Immature natural killer cell (primary cell): ENCODE measurements around the gene SEM1. TPM values are rescaled to one million over a fixed set of nuclear protein-coding genes. Genes with fewer than 3 reads are reported as not detected.
"Not testable (repeated sequence)": the region's sequence is repeated elsewhere in the genome, so short reads cannot be mapped to it uniquely, and the experiment has no call there.

ENCODE experiments used
- DNase-seq, 3 donors: peaks; one replicate each; pipeline ENCODE4 v3.0.0; 2022; ENCODE audit warnings: mixed read lengths in 1 of 3
- H3K27ac Mint-ChIP-seq, 6 donors: one replicate each; pipeline ENCODE4 v1.8.0; 2020; ENCODE audit warnings: mixed read lengths in 6 of 6, mild to moderate bottlenecking in 5 of 6, inconsistent platforms in 4 of 6, moderate library complexity in 3 of 6
- H3K27me3 Mint-ChIP-seq, 3 donors: one replicate each; pipeline ENCODE4 v1.8.0; 2020 to 2021; ENCODE audit warnings: low read depth in 3 of 3, mild to moderate bottlenecking in 3 of 3, mixed read lengths in 3 of 3, moderate library complexity in 3 of 3, inconsistent platforms in 1 of 3
- H3K36me3 Mint-ChIP-seq, 3 donors: one replicate each; pipeline ENCODE4 v1.8.0; 2020; ENCODE audit warnings: mixed read lengths in 3 of 3, inconsistent platforms in 2 of 3, mild to moderate bottlenecking in 2 of 3
- H3K4me1 Mint-ChIP-seq, 2 donors: one replicate each; pipeline ENCODE4 v1.8.0; 2020; ENCODE audit warnings: inconsistent platforms in 2 of 2, mild to moderate bottlenecking in 2 of 2, mixed read lengths in 2 of 2, moderate library complexity in 1 of 2
- H3K4me3 Mint-ChIP-seq, 5 donors: one replicate each; pipeline ENCODE4 v1.8.0; 2020; ENCODE audit warnings: mild to moderate bottlenecking in 5 of 5, mixed read lengths in 5 of 5, inconsistent platforms in 3 of 5, moderate library complexity in 3 of 5
- H3K9me3 Mint-ChIP-seq, 6 donors: one replicate each; pipeline ENCODE4 v1.8.0; 2020; ENCODE audit warnings: mild to moderate bottlenecking in 6 of 6, mixed read lengths in 6 of 6, inconsistent platforms in 4 of 6, moderate library complexity in 3 of 6
- polyA plus RNA-seq, 3 donors: library from polyadenylated mRNA; unstranded; fragments of 300-500 nt; fragmentation: Illumina TruSeq; gene quantifications; one replicate each; pipeline ENCODE4 v1.2.3, GENCODE V29; 2021

The SEM1 gene
- polyA plus RNA-seq, 3 donors from 2014 or later = 94.3 to 134 (median 132) TPM

DNA sequence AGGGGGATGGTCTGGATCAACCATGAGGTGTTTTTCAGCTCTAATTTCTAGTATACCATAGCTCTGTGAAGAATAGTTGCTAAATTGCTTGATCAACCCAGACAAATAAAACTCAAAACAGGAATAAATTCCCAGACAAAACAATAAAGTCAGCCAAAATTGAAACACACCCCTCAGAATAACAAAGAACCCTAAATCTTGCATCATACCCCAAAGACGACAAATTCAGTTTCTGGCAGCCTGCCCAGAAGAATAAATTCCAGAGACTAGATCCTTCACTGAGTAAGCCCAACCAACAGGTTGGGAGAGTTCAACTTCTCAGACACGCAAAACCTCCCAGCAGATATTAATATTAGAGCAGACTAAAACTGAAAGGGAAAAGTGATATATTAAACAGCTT lies 11.2 kb upstream of the SEM1 start:
- Mint-ChIP-seq H3K36me3 (no peaks in the 10 kb centered on the region), H3K4me3 (no peak overlapping the region), H3K27me3 (peaks cover 4 to 30% (median 5%) of the 10 kb centered on the region in 3 donors), H3K4me1 (no peaks in the 10 kb centered on the region), H3K9me3 (peaks cover 0 to 6% (median 0%) of the 10 kb centered on the region in 6 donors), H3K27ac (no peak overlapping the region)
- DNase-seq = no peak

DNA sequence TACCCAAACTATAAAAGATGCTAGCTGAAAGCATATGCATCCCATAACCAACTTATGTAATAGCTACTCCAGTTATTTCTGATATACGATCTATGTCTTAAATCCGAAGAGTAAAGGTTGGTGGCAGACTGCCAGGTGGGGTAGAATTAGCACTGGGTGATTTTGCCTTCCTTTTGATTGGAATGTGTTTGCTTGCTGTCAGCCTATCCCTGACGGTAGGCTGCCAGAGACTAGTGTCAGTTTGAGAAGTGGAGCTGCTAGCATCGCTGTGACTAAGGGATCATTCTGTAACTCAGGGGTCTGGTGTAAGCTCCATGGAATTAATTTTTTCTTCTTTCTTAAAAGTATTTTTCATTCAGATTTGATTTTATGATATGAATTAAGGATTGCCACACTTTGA lies 9.5 kb upstream of the SEM1 start:
- H3K36me3 Mint-ChIP-seq = no peaks in the 10 kb centered on the region
- H3K27me3 Mint-ChIP-seq = peaks cover 3 to 28% (median 5%) of the 10 kb centered on the region in 3 donors
- no peak overlapping the region for H3K4me3 Mint-ChIP-seq
- no peak for DNase-seq
- H3K9me3 Mint-ChIP-seq = peaks cover 0 to 6% (median 0%) of the 10 kb centered on the region in 6 donors
- no peak overlapping the region for H3K27ac Mint-ChIP-seq
- H3K4me1 Mint-ChIP-seq = no peaks in the 10 kb centered on the region

DNA sequence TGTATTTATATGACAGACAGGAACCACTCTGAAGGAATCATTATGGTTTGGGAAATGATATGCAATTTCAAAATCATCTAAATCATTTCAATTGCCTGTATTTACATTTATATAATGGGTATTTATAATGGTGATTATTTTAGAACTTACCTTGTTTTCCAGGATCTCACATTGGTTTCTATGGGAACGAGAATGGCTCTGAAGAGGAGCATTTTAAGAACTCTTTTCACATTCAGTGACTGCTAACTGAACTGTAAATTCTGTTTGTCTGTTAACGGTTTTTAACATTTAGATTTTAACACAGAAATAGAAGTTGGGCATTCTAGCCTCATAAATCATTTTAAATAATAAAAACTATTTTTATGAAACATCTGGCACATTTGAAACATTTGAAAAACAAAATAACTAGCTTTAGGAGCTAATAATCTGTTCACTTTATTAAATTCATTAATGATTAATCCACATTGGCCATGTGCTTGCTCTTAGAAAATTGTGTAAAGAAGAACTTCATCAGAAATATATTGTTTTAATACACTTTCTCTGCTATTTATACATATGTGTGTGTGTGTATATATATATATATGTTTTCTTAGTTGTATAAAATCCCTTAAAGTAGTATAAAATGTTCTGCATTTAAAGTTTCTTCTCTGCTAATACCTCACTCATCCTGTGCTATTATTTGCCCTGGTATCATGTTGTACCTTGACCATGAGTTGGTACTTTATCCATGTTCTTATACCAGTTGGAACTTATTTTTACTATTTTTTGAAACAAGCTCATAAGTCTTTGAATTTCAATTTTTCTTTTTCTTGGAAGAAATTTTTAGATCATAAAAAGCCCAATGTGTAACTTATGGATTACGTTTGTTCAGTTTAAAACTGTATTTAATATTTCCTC lies 8.7 kb upstream of the SEM1 start:
- Mint-ChIP-seq H3K27me3 (peaks cover 4 to 27% (median 5%) of the 10 kb centered on the region in 3 donors), H3K9me3 (peaks cover 0 to 14% (median 0%) of the 10 kb centered on the region in 6 donors)

DNA sequence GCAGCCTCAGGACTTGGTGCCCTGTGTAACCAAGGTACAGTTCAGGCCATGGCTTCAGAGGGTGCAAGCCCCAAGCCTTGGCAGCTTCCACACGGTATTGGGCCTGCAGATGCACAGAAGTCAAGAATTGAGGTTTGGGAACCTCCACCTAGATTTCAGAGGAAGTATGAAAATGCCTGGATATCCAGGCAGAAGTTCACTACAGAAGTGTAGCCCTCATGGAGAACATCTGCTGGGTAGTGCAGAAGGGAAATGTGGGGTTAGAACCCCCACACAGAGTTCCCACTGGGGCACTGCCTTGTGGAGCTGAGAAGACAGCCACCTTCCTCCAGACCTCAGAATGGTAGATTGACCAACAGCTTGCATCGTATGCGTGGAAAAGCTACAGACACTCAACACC lies 3.4 kb upstream of the SEM1 start:
- Mint-ChIP-seq H3K27me3 (peaks cover 4 to 12% (median 6%) of the 10 kb centered on the region in 3 donors), H3K27ac (no peak overlapping the region), H3K4me3 (no peak overlapping the region), H3K36me3 (no peaks in the 10 kb centered on the region), H3K9me3 (peaks cover 0 to 10% (median 2%) of the 10 kb centered on the region in 6 donors), H3K4me1 (peaks cover 19 to 23% of the 10 kb centered on the region in 2 donors)
- no peak for DNase-seq

More for the DNA sequence above, 8.7 kb upstream of the SEM1 start:
- DNase-seq = no peak
- no peaks in the 10 kb centered on the region for H3K36me3 Mint-ChIP-seq
- H3K4me1 Mint-ChIP-seq = no peaks in the 10 kb centered on the region
- H3K27ac Mint-ChIP-seq = no peak overlapping the region
- no peak overlapping the region for H3K4me3 Mint-ChIP-seq

DNA sequence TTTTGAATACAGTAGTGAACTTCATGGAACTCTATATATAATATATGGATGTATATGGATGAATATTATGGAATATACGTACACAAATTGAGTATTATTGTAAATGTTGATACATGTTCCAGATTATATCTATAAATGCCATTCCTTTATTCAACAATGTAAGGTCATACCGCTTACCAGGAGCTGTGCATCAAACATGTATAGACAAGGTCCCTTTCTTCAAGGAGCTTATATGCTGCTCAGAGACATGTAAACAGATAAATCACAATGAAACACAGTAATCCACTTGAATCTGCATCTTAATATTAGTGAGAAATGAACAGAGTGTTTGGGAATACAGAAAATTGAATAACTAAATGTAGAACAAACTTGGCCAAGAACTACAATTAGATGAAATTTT lies 898 bp upstream of the SEM1 start:
- peaks cover 0 to 9% (median 2%) of the 10 kb centered on the region in 6 donors for H3K9me3 Mint-ChIP-seq
- H3K27me3 Mint-ChIP-seq = peaks cover 2 to 6% (median 2%) of the 10 kb centered on the region in 3 donors
- H3K4me3 Mint-ChIP-seq = peak overlapping the region in 4 of 5 donors; percentile 98 to 100 (median 99)
- no peak overlapping the region for H3K27ac Mint-ChIP-seq
- H3K36me3 Mint-ChIP-seq = peaks cover 0 to 3% (median 3%) of the 10 kb centered on the region in 3 donors
- DNase-seq = no peak
- peaks cover 31 to 48% of the 10 kb centered on the region in 2 donors for H3K4me1 Mint-ChIP-seq

DNA sequence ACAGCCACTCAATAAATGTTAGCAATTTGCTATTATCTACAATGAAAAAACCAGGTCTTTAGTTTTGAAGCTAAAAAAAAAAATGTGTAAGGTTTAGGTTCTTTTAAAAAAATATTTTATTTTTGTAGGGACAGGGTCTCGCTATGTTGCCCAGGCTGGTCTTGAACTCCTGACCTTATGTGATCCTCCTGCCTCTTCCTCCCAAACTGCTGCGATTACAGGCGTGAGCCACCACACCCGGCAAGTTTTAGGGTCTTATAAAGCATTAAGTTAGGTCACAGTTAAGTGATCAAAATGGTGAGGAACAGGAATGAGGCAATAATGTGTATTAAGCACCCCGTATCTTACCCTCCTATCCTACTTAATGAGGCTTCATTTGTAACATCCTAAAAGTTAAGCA lies 774 bp downstream of the SEM1 start:
- Mint-ChIP-seq H3K27ac (peak overlapping the region; percentile 94 to 100 (median 97)), H3K9me3 (peaks cover 0 to 8% (median 2%) of the 10 kb centered on the region in 6 donors), H3K4me3 (peak overlapping the region; percentile 98 to 100 (median 100))

DNA sequence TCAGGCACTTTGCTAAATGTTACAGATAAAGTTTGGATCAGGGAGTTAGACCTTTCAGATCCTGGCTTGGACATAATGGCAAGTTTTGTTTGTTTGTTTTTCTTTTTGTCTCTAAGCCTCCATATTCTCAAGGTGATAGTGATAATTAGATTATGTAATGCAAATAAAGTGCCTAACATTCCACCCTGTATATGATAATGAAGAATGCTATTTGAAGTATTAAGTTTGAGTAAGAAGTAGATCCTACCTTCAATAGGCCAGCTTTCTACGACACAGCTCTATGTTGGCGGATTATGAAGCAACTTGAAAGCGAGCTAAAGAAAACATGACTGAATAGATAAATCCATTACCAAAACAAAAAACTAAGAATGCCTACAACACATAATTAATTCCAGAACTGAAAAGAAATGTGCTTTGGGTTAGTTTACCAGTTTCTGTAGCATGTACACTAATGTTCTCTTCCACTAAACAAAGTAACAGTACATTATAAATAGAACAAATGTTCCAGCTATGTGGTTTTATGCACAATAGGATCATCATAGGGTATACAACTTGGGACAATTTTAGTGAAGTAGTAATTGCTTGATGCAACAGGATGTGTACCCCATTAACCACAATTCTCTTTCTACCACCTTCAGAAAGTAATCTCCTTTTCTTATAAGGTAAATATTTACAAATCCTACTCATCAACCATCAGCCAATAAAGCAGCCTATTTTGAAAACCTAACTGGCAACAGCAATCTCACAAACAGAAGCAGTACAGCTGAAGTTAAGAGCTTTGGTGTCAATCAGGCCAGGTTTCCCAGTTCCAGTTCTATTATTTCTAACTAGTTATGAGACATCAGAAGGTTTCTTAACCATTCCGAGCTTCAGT lies 1.5 kb downstream of the SEM1 start:
- Mint-ChIP-seq H3K4me1 (peaks cover 43 to 68% of the 10 kb centered on the region in 2 donors), H3K36me3 (peaks cover 0 to 6% (median 6%) of the 10 kb centered on the region in 3 donors), H3K4me3 (peak overlapping the region; percentile 98 to 100 (median 100)), H3K27ac (peak overlapping the region in 5 of 6 donors; percentile 35 to 72 (median 55)), H3K27me3 (peaks cover 0 to 5% (median 2%) of the 10 kb centered on the region in 3 donors), H3K9me3 (peaks cover 0 to 8% (median under 1%) of the 10 kb centered on the region in 6 donors)
- no peak for DNase-seq

More for the DNA sequence above, 774 bp downstream of the SEM1 start:
- H3K27me3 Mint-ChIP-seq = peaks cover 0 to 5% (median 2%) of the 10 kb centered on the region in 3 donors
- peaks cover 39 to 63% of the 10 kb centered on the region in 2 donors for H3K4me1 Mint-ChIP-seq
- peak in 1 of 3 donors; percentile 3 for DNase-seq
- peaks cover 0 to 6% (median 6%) of the 10 kb centered on the region in 3 donors for H3K36me3 Mint-ChIP-seq

DNA sequence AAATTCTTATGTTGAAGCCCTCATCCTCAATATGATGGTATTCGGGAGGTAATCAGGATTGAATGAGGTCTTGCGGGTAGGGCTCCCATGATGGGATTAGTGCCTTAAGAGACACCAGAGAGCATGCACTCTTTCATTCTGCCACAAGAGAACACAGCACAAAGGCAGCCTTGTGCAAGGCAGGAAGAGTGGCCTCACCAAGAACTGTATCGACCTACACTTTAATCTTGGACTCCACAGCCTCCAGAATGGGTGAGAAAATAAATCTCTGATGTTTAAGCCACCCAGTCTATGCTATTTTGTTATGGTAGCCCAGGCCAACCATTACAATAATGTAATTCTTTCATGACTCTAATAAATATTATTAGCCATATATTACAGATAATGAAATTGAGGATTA lies 8.4 kb downstream of the SEM1 start:
- H3K9me3 Mint-ChIP-seq = no peaks in the 10 kb centered on the region
- no peaks in the 10 kb centered on the region for H3K27me3 Mint-ChIP-seq
- peaks cover 0 to 12% (median 10%) of the 10 kb centered on the region in 3 donors for H3K36me3 Mint-ChIP-seq
- DNase-seq = no peak
- no peak overlapping the region for H3K27ac Mint-ChIP-seq
- peaks cover 71 to 93% of the 10 kb centered on the region in 2 donors for H3K4me1 Mint-ChIP-seq
- H3K4me3 Mint-ChIP-seq = no peak overlapping the region

DNA sequence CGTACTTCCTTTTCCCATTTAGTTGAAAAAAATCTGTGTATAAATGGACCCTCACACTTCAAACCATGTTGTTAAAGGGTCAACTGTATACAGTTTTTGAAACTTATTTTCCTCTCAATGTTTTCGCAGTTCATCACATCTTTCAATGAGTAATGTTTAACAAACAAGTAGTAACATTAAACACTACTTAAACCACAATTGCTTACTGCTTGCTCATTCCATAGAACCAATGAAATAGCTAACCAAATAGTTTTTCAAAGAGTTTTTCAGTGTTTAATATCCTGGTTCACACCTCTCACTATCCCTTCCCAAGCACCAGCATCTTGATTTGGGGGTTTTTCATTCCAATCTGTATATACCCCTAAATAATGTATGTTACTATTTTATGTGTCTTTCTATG lies 9.1 kb downstream of the SEM1 start:
- Mint-ChIP-seq H3K9me3 (no peaks in the 10 kb centered on the region), H3K36me3 (peaks cover 0 to 9% (median 7%) of the 10 kb centered on the region in 3 donors)

DNA sequence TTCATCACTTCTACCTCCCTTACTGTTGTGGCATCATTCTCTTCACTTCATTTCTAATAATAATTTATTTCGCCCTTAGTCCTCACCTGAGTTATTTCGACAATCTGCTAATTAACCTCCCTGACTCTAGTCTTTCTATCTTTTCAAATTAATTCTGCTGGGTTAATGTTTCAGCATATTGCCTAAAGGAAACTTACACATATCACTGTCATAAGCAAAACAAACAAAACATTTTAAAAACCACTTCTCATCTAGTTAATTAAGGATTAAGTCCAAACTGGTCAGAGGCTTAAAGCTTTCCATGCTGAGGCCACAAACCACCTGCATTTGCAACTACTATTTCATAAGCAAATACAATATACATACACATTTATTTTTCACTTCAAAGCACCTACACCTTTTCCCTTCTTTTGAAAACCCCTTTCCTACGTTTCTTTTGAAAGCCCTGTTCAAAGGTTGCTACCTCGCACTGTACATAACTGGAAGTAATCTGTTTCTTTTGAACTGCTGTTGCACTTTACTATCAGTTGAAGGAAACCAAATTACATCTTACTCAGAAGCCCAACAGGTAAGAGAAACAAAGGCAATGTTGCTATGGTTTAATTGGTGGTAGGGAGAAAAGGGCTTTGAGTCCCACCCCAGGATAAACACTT lies 10.3 kb downstream of the SEM1 start:
- peaks cover 71 to 92% of the 10 kb centered on the region in 2 donors for H3K4me1 Mint-ChIP-seq
- no peak for DNase-seq
- peaks cover 0 to 6% (median 3%) of the 10 kb centered on the region in 3 donors for H3K36me3 Mint-ChIP-seq
- H3K27ac Mint-ChIP-seq = no peak overlapping the region
- H3K4me3 Mint-ChIP-seq = no peak overlapping the region
- no peaks in the 10 kb centered on the region for H3K27me3 Mint-ChIP-seq
- H3K9me3 Mint-ChIP-seq = no peaks in the 10 kb centered on the region

More for the DNA sequence above, 9.1 kb downstream of the SEM1 start:
- H3K27ac Mint-ChIP-seq = no peak overlapping the region
- no peak for DNase-seq
- H3K27me3 Mint-ChIP-seq = no peaks in the 10 kb centered on the region
- H3K4me3 Mint-ChIP-seq = peak overlapping the region in 1 of 5 donors; percentile 9
- H3K4me1 Mint-ChIP-seq = peaks cover 72 to 93% of the 10 kb centered on the region in 2 donors

DNA sequence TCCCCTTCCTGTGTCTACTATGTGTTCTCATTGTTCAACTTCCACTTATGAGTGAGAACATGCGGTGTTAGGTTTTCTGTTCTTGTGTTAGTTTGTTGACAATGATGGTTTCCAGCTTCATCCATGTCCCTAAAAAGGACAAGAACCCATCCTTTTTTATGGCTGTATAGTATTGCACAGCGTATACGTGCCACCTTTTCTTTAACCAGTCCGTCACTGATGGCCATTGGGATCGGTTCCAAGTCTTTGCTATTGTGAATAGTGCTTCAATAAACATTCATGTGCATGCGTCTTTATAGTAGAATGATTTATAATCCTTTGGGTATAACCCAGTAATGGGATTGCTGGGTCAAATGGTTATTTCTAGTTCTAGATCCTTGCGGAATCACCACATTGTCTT lies 11.2 kb downstream of the SEM1 start:
- not testable (repeated sequence) for H3K36me3 Mint-ChIP-seq

DNA sequence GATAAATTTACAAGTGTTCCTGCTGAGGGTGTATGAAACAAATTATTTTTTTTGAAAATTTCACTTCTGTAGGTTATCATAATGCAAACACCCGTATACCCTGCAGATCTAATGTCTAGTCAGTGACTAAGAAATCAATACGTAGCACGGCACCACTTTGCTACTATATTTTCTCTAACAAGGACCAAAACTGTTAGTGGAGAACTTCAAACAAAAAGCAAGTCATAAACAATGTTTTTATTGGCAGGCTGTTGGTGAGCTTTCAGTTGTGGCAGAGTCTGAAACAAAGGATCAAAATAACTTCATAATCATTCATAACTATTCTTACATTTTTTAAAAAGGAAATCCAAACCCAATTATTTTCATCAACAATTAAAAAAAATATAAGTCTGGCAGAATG lies 11.8 kb downstream of the SEM1 start:
- Mint-ChIP-seq H3K4me1 (peaks cover 71 to 95% of the 10 kb centered on the region in 2 donors), H3K27me3 (no peaks in the 10 kb centered on the region), H3K4me3 (no peak overlapping the region), H3K27ac (peak overlapping the region in 1 of 6 donors; percentile 12), H3K9me3 (no peaks in the 10 kb centered on the region), H3K36me3 (peaks cover 0 to 6% (median 3%) of the 10 kb centered on the region in 3 donors)
- no peak for DNase-seq

More for the DNA sequence above, 11.2 kb downstream of the SEM1 start:
- not testable (repeated sequence) for H3K4me3 Mint-ChIP-seq, DNase-seq, H3K9me3 Mint-ChIP-seq, H3K27me3 Mint-ChIP-seq
- peak overlapping the region in 1 of 6 donors; percentile 58 for H3K27ac Mint-ChIP-seq
- H3K4me1 Mint-ChIP-seq = peaks cover 70 to 94% of the 10 kb centered on the region in 2 donors

DNA sequence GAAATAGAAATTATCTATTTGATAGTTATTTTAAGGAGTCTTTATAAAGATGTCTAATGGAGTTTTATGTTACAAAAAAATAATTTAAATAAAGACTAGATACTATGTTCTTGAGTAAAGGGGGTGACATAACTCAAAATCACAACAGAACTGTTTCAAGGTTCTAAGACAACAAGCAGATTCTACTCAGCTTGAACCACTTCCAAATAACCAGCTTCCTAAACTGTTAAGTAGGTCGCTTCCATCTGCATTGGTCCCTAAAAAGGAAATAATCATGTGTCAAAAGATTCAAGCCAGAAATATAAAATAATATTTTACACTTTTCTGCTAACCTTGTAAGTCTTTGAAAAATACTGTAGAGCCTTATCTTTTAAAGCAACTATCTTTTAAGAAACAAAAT lies 14.1 kb downstream of the SEM1 start:
- H3K27ac Mint-ChIP-seq = no peak overlapping the region
- H3K27me3 Mint-ChIP-seq = no peaks in the 10 kb centered on the region
- no peak overlapping the region for H3K4me3 Mint-ChIP-seq
- H3K36me3 Mint-ChIP-seq = peaks cover 0 to 4% (median 0%) of the 10 kb centered on the region in 3 donors
- no peak for DNase-seq
- H3K4me1 Mint-ChIP-seq = peaks cover 61 to 94% of the 10 kb centered on the region in 2 donors
- H3K9me3 Mint-ChIP-seq = no peaks in the 10 kb centered on the region
